Measurements from ENCODE around the gene MAPK10. TPM values are rescaled to one million over a fixed set of nuclear protein-coding genes. Genes with fewer than 3 reads are reported as not detected.
"Not testable (repeated sequence)": the region's sequence is repeated elsewhere in the genome, so short reads cannot be mapped to it uniquely, and the experiment has no call there.

MAPK10 gene
- total RNA-seq, 1 experiment from 2014 or later = 4.7 TPM

DNA sequence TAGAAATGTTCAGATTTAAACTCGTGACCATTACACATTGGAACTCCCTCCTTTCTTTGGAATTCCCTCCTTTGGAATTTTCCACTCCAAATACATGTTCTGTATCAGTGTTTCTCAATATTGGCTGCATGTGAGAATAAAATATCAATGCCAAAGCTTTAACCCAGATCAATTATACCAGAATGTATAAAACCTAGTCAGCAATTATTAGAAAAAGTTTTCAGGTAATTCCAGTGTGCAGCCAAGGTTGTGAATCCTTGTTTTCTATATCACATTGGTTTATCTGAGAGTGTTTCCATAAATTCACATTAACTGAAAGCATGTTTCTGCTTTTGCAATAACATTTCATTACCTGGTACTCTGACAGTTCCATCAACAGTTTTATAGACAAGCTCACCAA is 394.3 kb downstream of the MAPK10 start:
- no peaks in the 10 kb centered on the region for H3K23me2 ChIP-seq (ENCODE audit: insufficient read length, low read depth, low read length, poor library complexity, severe bottlenecking)
- no peak overlapping the region for H3K56ac ChIP-seq (ENCODE audit: insufficient read length, low read depth, low read length)
- H3K9ac ChIP-seq (ENCODE audit: extremely low read depth, insufficient read length, low read length) = no peak overlapping the region
- H2BK120ac ChIP-seq (ENCODE audit: low read depth, low read length, poor library complexity, severe bottlenecking) = no peak overlapping the region
- H3T11ph ChIP-seq (ENCODE audit: low read length) = no peak overlapping the region
- H4K91ac ChIP-seq (ENCODE audit: insufficient read length, low read depth, low read length) = no peak overlapping the region
- H3K27me3 ChIP-seq (ENCODE audit: insufficient read depth, low read length) = no peaks in the 10 kb centered on the region
- Mint-ChIP-seq H3K27me3 (ENCODE audit: low read depth) (no peaks in the 10 kb centered on the region; the same call in 1 of the 2 replicates), H3K4me3 (no peak overlapping the region), H3K27ac (no peak overlapping the region), H3K4me1 (no peaks in the 10 kb centered on the region), H3K9me3 (peaks cover 0 to 3% of the 10 kb centered on the region in 2 experiments; a peak in 1 of 5 replicates), H3K36me3 (ENCODE audit: insufficient read depth in 1 of 3, low read depth in 3 of 3) (no peaks in the 10 kb centered on the region)
- H3K23ac ChIP-seq (ENCODE audit: insufficient read length, low read depth, low read length) = no peak overlapping the region
- no CpG with 5 or more reads among the region's 1 CpG for WGBS (ENCODE audit: extremely low coverage, insufficient read length, low lambda C conversion rate)
- DNase-seq = no peak
- H3K14ac ChIP-seq (ENCODE audit: insufficient read depth, low read length) = no peak overlapping the region
- no peak overlapping the region for H3K27ac ChIP-seq (ENCODE audit: insufficient read length, low read depth, low read length)
- H2AFZ ChIP-seq (ENCODE audit: low read length) = no peak overlapping the region
- no peak overlapping the region for H2BK20ac ChIP-seq (ENCODE audit: low read depth, low read length, poor library complexity, severe bottlenecking)
- no peaks in the 10 kb centered on the region for H3K79me1 ChIP-seq (ENCODE audit: insufficient read depth, low read depth, low read length, poor library complexity, severe bottlenecking)
- no peak overlapping the region for H2BK12ac ChIP-seq (ENCODE audit: insufficient read length, low read depth, low read length)
- no peak overlapping the region for H4K5ac ChIP-seq (ENCODE audit: insufficient read length, low read depth, low read length)
- no peak overlapping the region for H3K18ac ChIP-seq (ENCODE audit: insufficient read length, low read depth, low read length)
- H2BK15ac ChIP-seq (ENCODE audit: low read depth, low read length) = no peak overlapping the region
- H4K8ac ChIP-seq (replicated peaks; ENCODE audit: insufficient read length, low read depth, low read length) = no peak overlapping the region
- no peaks in the 10 kb centered on the region for H3K4me1 ChIP-seq (ENCODE audit: insufficient read depth, low read length)
- no peaks in the 10 kb centered on the region for H3K9me3 ChIP-seq (ENCODE audit: control insufficient read depth, low read depth, low read length)
- H3K79me2 ChIP-seq (ENCODE audit: insufficient read depth, low read length) = no peaks in the 10 kb centered on the region
- H4K20me1 ChIP-seq (ENCODE audit: control insufficient read depth, insufficient read depth, insufficient read length) = no peaks in the 10 kb centered on the region
- H2BK5ac ChIP-seq (ENCODE audit: insufficient read length, low read length) = no peak overlapping the region
- TF ChIP-seq, protein P1, sequence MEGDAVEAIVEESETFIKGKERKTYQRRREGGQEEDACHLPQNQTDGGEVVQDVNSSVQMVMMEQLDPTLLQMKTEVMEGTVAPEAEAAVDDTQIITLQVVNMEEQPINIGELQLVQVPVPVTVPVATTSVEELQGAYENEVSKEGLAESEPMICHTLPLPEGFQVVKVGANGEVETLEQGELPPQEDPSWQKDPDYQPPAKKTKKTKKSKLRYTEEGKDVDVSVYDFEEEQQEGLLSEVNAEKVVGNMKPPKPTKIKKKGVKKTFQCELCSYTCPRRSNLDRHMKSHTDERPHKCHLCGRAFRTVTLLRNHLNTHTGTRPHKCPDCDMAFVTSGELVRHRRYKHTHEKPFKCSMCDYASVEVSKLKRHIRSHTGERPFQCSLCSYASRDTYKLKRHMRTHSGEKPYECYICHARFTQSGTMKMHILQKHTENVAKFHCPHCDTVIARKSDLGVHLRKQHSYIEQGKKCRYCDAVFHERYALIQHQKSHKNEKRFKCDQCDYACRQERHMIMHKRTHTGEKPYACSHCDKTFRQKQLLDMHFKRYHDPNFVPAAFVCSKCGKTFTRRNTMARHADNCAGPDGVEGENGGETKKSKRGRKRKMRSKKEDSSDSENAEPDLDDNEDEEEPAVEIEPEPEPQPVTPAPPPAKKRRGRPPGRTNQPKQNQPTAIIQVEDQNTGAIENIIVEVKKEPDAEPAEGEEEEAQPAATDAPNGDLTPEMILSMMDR (conservative IDR thresholded peaks at IDR 0.05) = no peak
- H2AK5ac ChIP-seq (ENCODE audit: insufficient read length, low read length) = no peak overlapping the region
- no peak overlapping the region for H3K4me2 ChIP-seq (ENCODE audit: insufficient read depth, insufficient read length, low read length)
- no peak overlapping the region for H3K4ac ChIP-seq (ENCODE audit: low read depth, low read length)

DNA sequence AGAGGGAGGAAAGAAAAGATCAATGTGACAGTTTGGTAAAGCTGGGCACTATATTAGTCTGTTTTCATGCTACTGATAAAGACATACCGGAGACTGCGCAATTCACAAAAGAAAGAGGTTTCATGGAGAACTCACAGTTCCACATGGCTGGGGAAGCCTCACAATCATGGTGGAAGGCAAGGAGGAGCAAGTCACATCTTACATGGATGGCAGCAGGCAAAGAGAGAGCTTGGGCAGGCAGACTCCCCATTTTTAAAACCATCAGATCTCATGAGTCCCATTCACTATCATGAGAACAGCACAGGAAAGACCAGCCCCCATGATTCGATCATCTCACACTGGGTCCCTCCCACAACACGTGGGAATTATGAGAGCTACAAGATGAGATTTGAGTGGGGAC is 394.8 kb downstream of the MAPK10 start:
- not testable (repeated sequence) for H2AK5ac ChIP-seq (ENCODE audit: insufficient read length, low read length); H3K27ac Mint-ChIP-seq; H3K23me2 ChIP-seq (ENCODE audit: insufficient read length, low read depth, low read length, poor library complexity, severe bottlenecking); H3K56ac ChIP-seq (ENCODE audit: insufficient read length, low read depth, low read length); H3K36me3 Mint-ChIP-seq (ENCODE audit: insufficient read depth in 1 of 3, low read depth in 3 of 3); H3K27me3 ChIP-seq (ENCODE audit: insufficient read depth, low read length); H2BK15ac ChIP-seq (ENCODE audit: low read depth, low read length); H2BK120ac ChIP-seq (ENCODE audit: low read depth, low read length, poor library complexity, severe bottlenecking); H4K20me1 ChIP-seq (ENCODE audit: control insufficient read depth, insufficient read depth, insufficient read length); H3K23ac ChIP-seq (ENCODE audit: insufficient read length, low read depth, low read length); H2BK20ac ChIP-seq (ENCODE audit: low read depth, low read length, poor library complexity, severe bottlenecking); H3K4me3 Mint-ChIP-seq; H2AFZ ChIP-seq (ENCODE audit: low read length); H4K91ac ChIP-seq (ENCODE audit: insufficient read length, low read depth, low read length); H4K8ac ChIP-seq (replicated peaks; ENCODE audit: insufficient read length, low read depth, low read length); H3K4ac ChIP-seq (ENCODE audit: low read depth, low read length); H3K27me3 Mint-ChIP-seq (ENCODE audit: low read depth); H3K9me3 ChIP-seq (ENCODE audit: control insufficient read depth, low read depth, low read length); H2BK12ac ChIP-seq (ENCODE audit: insufficient read length, low read depth, low read length); H3K18ac ChIP-seq (ENCODE audit: insufficient read length, low read depth, low read length); H3K4me2 ChIP-seq (ENCODE audit: insufficient read depth, insufficient read length, low read length); H3K79me1 ChIP-seq (ENCODE audit: insufficient read depth, low read depth, low read length, poor library complexity, severe bottlenecking); H3K79me2 ChIP-seq (ENCODE audit: insufficient read depth, low read length); H3K9ac ChIP-seq (ENCODE audit: extremely low read depth, insufficient read length, low read length); H2BK5ac ChIP-seq (ENCODE audit: insufficient read length, low read length); H3K27ac ChIP-seq (ENCODE audit: insufficient read length, low read depth, low read length); H4K5ac ChIP-seq (ENCODE audit: insufficient read length, low read depth, low read length); DNase-seq; H3K9me3 Mint-ChIP-seq; H3K14ac ChIP-seq (ENCODE audit: insufficient read depth, low read length); H3K4me1 Mint-ChIP-seq; H3K4me1 ChIP-seq (ENCODE audit: insufficient read depth, low read length); H3T11ph ChIP-seq (ENCODE audit: low read length)
- no CpG with 5 or more reads among the region's 4 CpGs for WGBS (ENCODE audit: extremely low coverage, insufficient read length, low lambda C conversion rate)
